Transverse colon (tissue), 3 donors: ENCODE measurements around the gene ZNF211.

Experiments
- EP300 ChIP-seq: sonication (generic); formaldehyde crosslinking; IDR thresholded peaks from one replicate; pipeline ENCODE4 v1.6.1; 2017; ENCODE audit warnings: antibody characterized with exemption, low read depth
- TF ChIP-seq, protein P1 (sequence below), 5 experiments: fragments of 200-600 bp in 3 of 5; fragments of 450-650 bp in 2 of 5; sonication (generic) in 3 of 5; IDR thresholded peaks; 1 replicate in 2 of 5; 2 replicates in 3 of 5; pipeline ENCODE4 v1.5.1; 2016 to 2017; ENCODE audit warnings: antibody characterized with exemption in 5 of 5, inconsistent platforms in 3 of 5, mild to moderate bottlenecking in 2 of 5, moderate library complexity in 1 of 5

- TF ChIP-seq, protein P1, sequence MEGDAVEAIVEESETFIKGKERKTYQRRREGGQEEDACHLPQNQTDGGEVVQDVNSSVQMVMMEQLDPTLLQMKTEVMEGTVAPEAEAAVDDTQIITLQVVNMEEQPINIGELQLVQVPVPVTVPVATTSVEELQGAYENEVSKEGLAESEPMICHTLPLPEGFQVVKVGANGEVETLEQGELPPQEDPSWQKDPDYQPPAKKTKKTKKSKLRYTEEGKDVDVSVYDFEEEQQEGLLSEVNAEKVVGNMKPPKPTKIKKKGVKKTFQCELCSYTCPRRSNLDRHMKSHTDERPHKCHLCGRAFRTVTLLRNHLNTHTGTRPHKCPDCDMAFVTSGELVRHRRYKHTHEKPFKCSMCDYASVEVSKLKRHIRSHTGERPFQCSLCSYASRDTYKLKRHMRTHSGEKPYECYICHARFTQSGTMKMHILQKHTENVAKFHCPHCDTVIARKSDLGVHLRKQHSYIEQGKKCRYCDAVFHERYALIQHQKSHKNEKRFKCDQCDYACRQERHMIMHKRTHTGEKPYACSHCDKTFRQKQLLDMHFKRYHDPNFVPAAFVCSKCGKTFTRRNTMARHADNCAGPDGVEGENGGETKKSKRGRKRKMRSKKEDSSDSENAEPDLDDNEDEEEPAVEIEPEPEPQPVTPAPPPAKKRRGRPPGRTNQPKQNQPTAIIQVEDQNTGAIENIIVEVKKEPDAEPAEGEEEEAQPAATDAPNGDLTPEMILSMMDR (IDR thresholded peaks at IDR 0.05): no peak
- no peak for TF ChIP-seq EP300
These were observed 18.7 kb downstream of the ZNF211 start for GRCh38 chr19:57651654-57651996.
